Endometrium (tissue), 2 donors: ENCODE results near the gene GPR180.
A peak's percentile ranks its signal among the peaks of the same experiment; 100 is the strongest.
"Not testable (repeated sequence)": the region's sequence is repeated elsewhere in the genome, so short reads cannot be mapped to it uniquely, and the experiment has no call there.

Source experiments
- FAIRE-seq: peaks from 2 replicates; lab custom pipeline; 2012; peaks lifted over from hg19 to GRCh38; lab: Jason Lieb, UNC
- donor health status: control.
- donor health status: control.

GPR180 gene

GRCh38 chr13:94596575-94596971, 5.1 kb upstream of the GPR180 start:
- no peak for FAIRE-seq

GRCh38 chr13:94598281-94598680, 3.4 kb upstream of the GPR180 start:
- no peak for FAIRE-seq

- no peak for FAIRE-seq
These were observed 1.8 kb upstream of the GPR180 start for GRCh38 chr13:94599877-94600276.

- no peak for FAIRE-seq
These were observed 810 bp downstream of the GPR180 start for GRCh38 chr13:94602467-94602866.

GRCh38 chr13:94607056-94607455, 5.4 kb downstream of the GPR180 start:
- FAIRE-seq: no peak

- no peak for FAIRE-seq
These were observed 6.3 kb downstream of the GPR180 start for GRCh38 chr13:94607939-94608338.

- FAIRE-seq: no peak
These were observed 6.9 kb downstream of the GPR180 start for GRCh38 chr13:94608586-94608985.

GRCh38 chr13:94609196-94609595, 7.5 kb downstream of the GPR180 start:
- peak; percentile 8 for FAIRE-seq

GRCh38 chr13:94610475-94610874, 8.8 kb downstream of the GPR180 start:
- FAIRE-seq: no peak

- FAIRE-seq: no peak
These were observed 10.4 kb downstream of the GPR180 start for GRCh38 chr13:94612050-94612449.

- FAIRE-seq: no peak
These were observed 11.4 kb downstream of the GPR180 start for GRCh38 chr13:94613051-94613450.

- peak; percentile 85 for FAIRE-seq
These were observed 15.8 kb downstream of the GPR180 start for GRCh38 chr13:94617389-94618000.

GRCh38 chr13:94620286-94620896, 18.7 kb downstream of the GPR180 start:
- no peak for FAIRE-seq

GRCh38 chr13:94622344-94622743, 20.7 kb downstream of the GPR180 start:
- no peak for FAIRE-seq

GRCh38 chr13:94623316-94623715, 21.7 kb downstream of the GPR180 start:
- FAIRE-seq: no peak

GRCh38 chr13:94630858-94631257, 29.2 kb downstream of the GPR180 start:
- no peak for FAIRE-seq

GRCh38 chr13:94632226-94632980, 30.7 kb downstream of the GPR180 start:
- no peak for FAIRE-seq

GRCh38 chr13:94636096-94636495, 34.4 kb downstream of the GPR180 start:
- not testable (repeated sequence) for FAIRE-seq

- FAIRE-seq: no peak
These were observed 35.4 kb downstream of the GPR180 start for GRCh38 chr13:94636942-94637578.

GRCh38 chr13:94637677-94638076, 36.0 kb downstream of the GPR180 start:
- not testable (repeated sequence) for FAIRE-seq

- no peak for FAIRE-seq
These were observed 39.1 kb downstream of the GPR180 start for GRCh38 chr13:94640721-94641120.

- FAIRE-seq: no peak
These were observed 39.8 kb downstream of the GPR180 start for GRCh38 chr13:94641409-94641941.

- FAIRE-seq: no peak
These were observed 45.2 kb downstream of the GPR180 start for GRCh38 chr13:94646904-94647303.
